Measurements from ENCODE around the gene EPB41L4B. TPM values are rescaled to one million over a fixed set of nuclear protein-coding genes. Genes with fewer than 3 reads are reported as not detected.

The EPB41L4B gene
- total and polyA plus RNA-seq, 5 donors: 11.2 to 39.2 (median 23.3) TPM

GRCh38 chr9:109282302-109282701 is 38.6 kb downstream of the EPB41L4B start:
- Histone ChIP-seq H3K27ac (ENCODE audit: low read length) (no peak overlapping the region), H3K9me3 (ENCODE audit: control insufficient read depth, low read length) (no peaks in the 10 kb centered on the region), H3K4me3 (ENCODE audit: low read length) (no peak overlapping the region), H3K27me3 (ENCODE audit: control insufficient read depth, insufficient read depth) (no peaks in the 10 kb centered on the region), H3K4me1 (ENCODE audit: control insufficient read depth, insufficient read depth, low read length) (no peaks in the 10 kb centered on the region)
- 92% methylated on average over 3 of the region's 3 CpGs for WGBS
- intact Hi-C loops (cut with DNase I): no loop called here
- DNase-seq (no peak), ATAC-seq (no peak)

DNA sequence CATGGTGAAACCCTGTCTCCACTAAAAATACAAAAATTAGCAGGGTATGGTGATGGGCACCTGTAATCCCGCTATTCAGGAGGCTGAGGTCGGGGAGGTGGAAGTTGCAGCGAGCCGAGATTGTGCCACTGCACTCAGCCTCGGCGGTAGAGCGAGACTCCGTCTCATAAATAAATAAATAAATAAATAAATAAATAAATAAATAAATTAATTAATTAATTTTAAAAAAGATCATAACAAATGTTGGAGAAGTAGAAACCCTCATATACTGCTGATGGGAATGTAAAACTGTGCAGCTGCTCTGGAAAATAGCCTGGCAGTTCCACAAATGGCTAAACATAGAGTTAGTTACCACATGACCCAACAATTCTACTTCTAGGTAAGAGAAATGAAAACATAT is 39.3 kb downstream of the EPB41L4B start:
- intact Hi-C loops (cut with DNase I): no loop called here
- no peaks in the 10 kb centered on the region for H3K4me1 ChIP-seq (ENCODE audit: control insufficient read depth, insufficient read depth, low read length)
- H3K4me3 ChIP-seq (ENCODE audit: low read length): no peak overlapping the region
- DNase-seq (no peak), ATAC-seq (no peak)
- no peaks in the 10 kb centered on the region for H3K27me3 ChIP-seq (ENCODE audit: control insufficient read depth, insufficient read depth)
- H3K9me3 ChIP-seq (ENCODE audit: control insufficient read depth, low read length): no peaks in the 10 kb centered on the region
- no peak overlapping the region for H3K27ac ChIP-seq (ENCODE audit: low read length)
- WGBS: 96% methylated on average over 8 of the region's 8 CpGs

GRCh38 chr9:109278848-109279247 is 42.0 kb downstream of the EPB41L4B start:
- WGBS: 85% methylated on average over 2 of the region's 2 CpGs
- Histone ChIP-seq H3K4me3 (ENCODE audit: low read length) (no peak overlapping the region), H3K9me3 (ENCODE audit: control insufficient read depth, low read length) (no peaks in the 10 kb centered on the region), H3K4me1 (ENCODE audit: control insufficient read depth, insufficient read depth, low read length) (no peaks in the 10 kb centered on the region), H3K27ac (ENCODE audit: low read length) (no peak overlapping the region), H3K27me3 (ENCODE audit: control insufficient read depth, insufficient read depth) (no peaks in the 10 kb centered on the region)
- intact Hi-C loops (cut with DNase I): no loop called here
- no peak for ATAC-seq
- DNase-seq: no peak

DNA sequence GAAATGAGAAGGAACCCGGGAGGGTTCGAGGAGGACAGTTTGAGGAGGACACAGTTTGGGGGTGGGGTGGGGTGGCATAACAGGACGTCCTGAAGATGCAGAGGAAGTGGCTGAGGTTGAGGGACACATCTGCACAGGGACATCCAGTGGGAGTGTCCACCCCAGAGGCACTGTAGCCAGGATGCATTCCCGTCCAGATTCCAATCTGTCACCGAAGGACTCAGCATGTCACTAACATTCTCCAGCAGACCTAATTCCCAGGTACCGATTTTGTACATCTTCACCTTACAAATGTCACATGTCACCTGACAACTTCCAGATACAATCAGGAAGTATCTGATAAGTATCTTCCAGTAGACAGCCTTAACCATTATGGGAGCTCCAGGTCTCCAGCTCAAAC is 42.6 kb downstream of the EPB41L4B start:
- ATAC-seq (no peak), DNase-seq (no peak)
- Histone ChIP-seq H3K4me1 (ENCODE audit: control insufficient read depth, insufficient read depth, low read length) (no peaks in the 10 kb centered on the region), H3K9me3 (ENCODE audit: control insufficient read depth, low read length) (no peaks in the 10 kb centered on the region), H3K4me3 (ENCODE audit: low read length) (no peak overlapping the region), H3K27ac (ENCODE audit: low read length) (no peak overlapping the region), H3K27me3 (ENCODE audit: control insufficient read depth, insufficient read depth) (no peaks in the 10 kb centered on the region)
- 74% methylated on average over 6 of the region's 6 CpGs for WGBS
- intact Hi-C loops (cut with DNase I): no loop called here

DNA sequence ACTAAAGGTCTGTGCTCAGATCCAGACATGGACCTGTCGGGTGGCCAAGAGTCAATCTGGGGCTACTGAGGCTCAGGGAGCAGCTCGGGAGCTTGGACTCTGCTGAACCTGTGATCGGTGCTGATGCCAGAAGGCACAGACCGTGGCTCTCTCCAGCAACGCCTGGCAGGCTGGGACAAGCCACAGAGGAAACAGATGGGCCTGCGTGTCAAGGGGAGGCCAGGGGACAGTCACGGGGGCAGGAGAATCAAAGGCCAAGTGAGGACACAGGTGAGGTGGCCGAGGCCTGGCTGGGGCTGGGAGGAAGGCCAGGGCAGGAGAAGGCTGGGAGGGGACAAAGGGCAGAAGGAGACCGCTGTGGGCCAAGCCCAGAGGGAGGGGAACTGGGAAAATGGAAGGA is 43.4 kb downstream of the EPB41L4B start:
- no peak for DNase-seq
- 72% methylated on average over 9 of the region's 9 CpGs for WGBS
- H3K27ac ChIP-seq (ENCODE audit: low read length): no peak overlapping the region
- H3K27me3 ChIP-seq (ENCODE audit: control insufficient read depth, insufficient read depth): no peaks in the 10 kb centered on the region
- intact Hi-C loops (cut with DNase I): no loop called here
- ATAC-seq: peak in 1 of 2 donors; percentile 10
- no peak overlapping the region for H3K4me3 ChIP-seq (ENCODE audit: low read length)
- no peaks in the 10 kb centered on the region for H3K9me3 ChIP-seq (ENCODE audit: control insufficient read depth, low read length)
- no peaks in the 10 kb centered on the region for H3K4me1 ChIP-seq (ENCODE audit: control insufficient read depth, insufficient read depth, low read length)

DNA sequence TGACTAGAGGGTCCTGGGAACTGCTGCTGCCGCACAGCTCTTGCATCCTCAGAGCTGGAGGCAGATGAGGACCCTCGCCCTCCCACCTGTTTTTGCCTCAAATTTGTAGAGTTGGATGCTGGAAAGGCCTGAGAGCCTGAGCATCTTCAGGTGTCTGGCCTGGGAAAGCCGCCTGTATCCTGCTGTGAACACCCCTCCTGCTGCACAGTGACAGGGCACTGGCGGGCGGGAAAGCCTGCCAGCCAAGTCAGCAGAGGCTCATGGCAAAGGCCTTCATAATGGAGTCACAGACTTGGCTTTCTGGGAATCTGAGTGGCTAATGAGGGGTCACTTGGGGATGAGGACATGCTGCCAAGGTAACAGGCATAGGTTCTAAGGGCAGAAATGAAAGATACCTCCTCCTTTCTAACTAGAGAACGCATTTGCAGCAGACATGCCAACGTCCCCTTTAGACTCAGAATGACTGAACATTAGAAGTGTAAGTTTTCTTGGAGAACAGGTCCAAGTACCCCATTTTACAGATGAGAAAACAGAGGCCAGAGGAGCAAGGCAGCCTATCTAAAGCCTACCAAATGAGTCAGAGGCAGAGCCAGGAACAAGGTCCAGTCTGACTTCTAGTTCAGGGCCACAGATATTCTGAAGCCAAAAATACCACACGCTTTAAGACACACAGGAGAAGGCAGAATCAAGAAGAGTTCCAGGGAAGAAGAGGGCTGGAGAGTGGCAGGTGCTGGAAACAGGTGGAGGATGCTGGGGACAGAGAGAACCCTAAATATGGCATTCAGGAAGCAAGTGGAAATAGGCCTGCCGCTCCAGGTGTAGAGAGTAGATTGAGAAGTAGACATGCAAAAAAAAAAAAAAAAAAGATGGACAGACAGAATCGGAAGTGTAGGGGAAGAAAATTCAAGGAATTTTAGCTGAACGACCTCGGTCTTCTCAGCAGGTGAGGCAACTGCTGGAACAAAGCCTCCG is 44.1 kb downstream of the EPB41L4B start:
- no peaks in the 10 kb centered on the region for H3K4me1 ChIP-seq (ENCODE audit: control insufficient read depth, insufficient read depth, low read length)
- intact Hi-C loops (cut with DNase I): no loop called here
- no peaks in the 10 kb centered on the region for H3K27me3 ChIP-seq (ENCODE audit: control insufficient read depth, insufficient read depth)
- DNase-seq (no peak), ATAC-seq (no peak)
- no peak overlapping the region for H3K27ac ChIP-seq (ENCODE audit: low read length)
- H3K4me3 ChIP-seq (ENCODE audit: low read length): no peak overlapping the region
- no peaks in the 10 kb centered on the region for H3K9me3 ChIP-seq (ENCODE audit: control insufficient read depth, low read length)
- WGBS: 87% methylated on average over 13 of the region's 13 CpGs

GRCh38 chr9:109274884-109275730 is 45.8 kb downstream of the EPB41L4B start:
- DNase-seq (peak in 2 of 3 donors; percentile 26 to 72), ATAC-seq (peak; percentile 49 to 73)
- Histone ChIP-seq H3K27me3 (ENCODE audit: control insufficient read depth, insufficient read depth) (no peaks in the 10 kb centered on the region), H3K27ac (ENCODE audit: low read length) (peak overlapping the region; percentile 40), H3K4me3 (ENCODE audit: low read length) (no peak overlapping the region), H3K9me3 (ENCODE audit: control insufficient read depth, low read length) (no peaks in the 10 kb centered on the region), H3K4me1 (ENCODE audit: control insufficient read depth, insufficient read depth, low read length) (no peaks in the 10 kb centered on the region)
- intact Hi-C loops (cut with DNase I): no loop called here
- WGBS: 76% methylated on average over 8 of the region's 8 CpGs

DNA sequence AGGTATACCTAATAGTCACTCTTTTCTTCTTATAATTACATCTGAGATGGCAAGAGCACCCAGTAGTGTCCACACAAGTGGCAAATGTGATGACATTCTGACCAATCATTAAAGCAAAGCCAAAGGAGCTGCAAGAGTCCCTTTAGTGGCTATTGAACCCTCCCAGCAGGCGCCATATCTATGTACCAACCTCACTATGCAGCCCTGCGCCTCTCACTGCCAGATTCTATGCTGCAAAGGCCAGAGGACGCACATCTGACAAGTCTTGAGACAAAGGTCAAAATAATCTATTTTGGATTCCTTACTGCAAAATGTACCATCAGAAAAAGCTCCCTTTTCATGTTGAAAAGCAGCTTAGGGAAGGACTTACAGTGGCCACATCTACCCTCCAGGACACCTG is 47.0 kb downstream of the EPB41L4B start:
- intact Hi-C loops (cut with DNase I): no loop called here
- no peak for DNase-seq
- no peaks in the 10 kb centered on the region for H3K27me3 ChIP-seq (ENCODE audit: control insufficient read depth, insufficient read depth)
- no peak overlapping the region for H3K4me3 ChIP-seq (ENCODE audit: low read length)
- ATAC-seq: peak in 1 of 2 donors; percentile 25
- 80% methylated on average over 3 of the region's 3 CpGs for WGBS
- H3K9me3 ChIP-seq (ENCODE audit: control insufficient read depth, low read length): no peaks in the 10 kb centered on the region
- no peaks in the 10 kb centered on the region for H3K4me1 ChIP-seq (ENCODE audit: control insufficient read depth, insufficient read depth, low read length)
- H3K27ac ChIP-seq (ENCODE audit: low read length): peak overlapping the region; percentile 40

DNA sequence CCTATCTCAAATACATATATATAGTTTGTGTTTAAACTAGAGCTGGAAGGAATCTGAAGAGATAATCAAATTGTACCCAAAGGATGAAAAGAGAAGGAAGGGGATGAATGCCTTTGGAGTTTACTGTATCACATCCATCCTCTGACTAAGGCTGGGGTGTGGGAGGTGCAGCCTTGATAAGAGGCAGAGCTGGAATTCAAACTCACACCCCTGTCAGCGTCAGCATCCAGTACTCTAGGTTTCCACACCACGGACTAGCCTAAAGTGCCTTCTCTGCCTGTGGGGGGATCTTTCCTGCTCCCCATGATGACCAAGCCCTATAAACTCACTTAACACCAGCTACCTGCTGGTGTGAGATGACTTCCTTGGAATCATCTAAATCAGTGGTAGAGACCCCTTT is 48.1 kb downstream of the EPB41L4B start:
- intact Hi-C loops (cut with DNase I): no loop called here
- Histone ChIP-seq H3K4me3 (ENCODE audit: low read length) (no peak overlapping the region), H3K9me3 (ENCODE audit: control insufficient read depth, low read length) (no peaks in the 10 kb centered on the region), H3K27ac (ENCODE audit: low read length) (no peak overlapping the region), H3K27me3 (ENCODE audit: control insufficient read depth, insufficient read depth) (no peaks in the 10 kb centered on the region), H3K4me1 (ENCODE audit: control insufficient read depth, insufficient read depth, low read length) (no peaks in the 10 kb centered on the region)
- WGBS: 51% methylated on average over 2 of the region's 2 CpGs
- peak in 1 of 2 donors; percentile 71 for ATAC-seq
- DNase-seq: no peak

DNA sequence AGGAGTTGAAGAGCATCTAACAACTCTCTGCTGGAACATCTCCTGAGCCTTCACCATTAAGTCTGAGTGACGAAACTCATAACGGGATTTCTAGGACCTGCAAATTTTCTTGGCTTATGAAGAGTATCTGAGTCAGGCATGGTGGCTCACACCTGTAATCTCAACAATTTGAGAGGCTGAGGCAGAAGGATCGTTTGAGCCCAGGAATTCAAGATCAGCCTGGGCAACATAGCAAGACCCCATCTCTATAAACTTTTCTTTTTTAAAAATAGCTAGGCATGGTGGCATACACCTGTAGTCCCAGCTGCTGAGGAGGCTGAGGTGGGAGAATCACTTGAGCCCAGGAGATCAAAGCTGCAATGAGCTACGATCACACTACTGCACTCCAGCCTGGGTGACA is 48.8 kb downstream of the EPB41L4B start:
- DNase-seq (no peak), ATAC-seq (no peak)
- no peak overlapping the region for H3K27ac ChIP-seq (ENCODE audit: low read length)
- no peak overlapping the region for H3K4me3 ChIP-seq (ENCODE audit: low read length)
- intact Hi-C loops (cut with DNase I): no loop called here
- H3K9me3 ChIP-seq (ENCODE audit: control insufficient read depth, low read length): no peaks in the 10 kb centered on the region
- H3K27me3 ChIP-seq (ENCODE audit: control insufficient read depth, insufficient read depth): no peaks in the 10 kb centered on the region
- H3K4me1 ChIP-seq (ENCODE audit: control insufficient read depth, insufficient read depth, low read length): no peaks in the 10 kb centered on the region
- 92% methylated on average over 4 of the region's 4 CpGs for WGBS

Measured in right cardiac atrium (tissue), 5 donors.